Measurements from ENCODE around the gene ZNF184.
A peak's percentile ranks its signal among the peaks of the same experiment; 100 is the strongest.
"Not testable (repeated sequence)": the region's sequence is repeated elsewhere in the genome, so short reads cannot be mapped to it uniquely, and the experiment has no call there.

ZNF184 gene

GRCh38 chr6:27478706-27479318, 5.9 kb upstream of the ZNF184 start:
- peak; percentile 36 for DNase-seq

DNA sequence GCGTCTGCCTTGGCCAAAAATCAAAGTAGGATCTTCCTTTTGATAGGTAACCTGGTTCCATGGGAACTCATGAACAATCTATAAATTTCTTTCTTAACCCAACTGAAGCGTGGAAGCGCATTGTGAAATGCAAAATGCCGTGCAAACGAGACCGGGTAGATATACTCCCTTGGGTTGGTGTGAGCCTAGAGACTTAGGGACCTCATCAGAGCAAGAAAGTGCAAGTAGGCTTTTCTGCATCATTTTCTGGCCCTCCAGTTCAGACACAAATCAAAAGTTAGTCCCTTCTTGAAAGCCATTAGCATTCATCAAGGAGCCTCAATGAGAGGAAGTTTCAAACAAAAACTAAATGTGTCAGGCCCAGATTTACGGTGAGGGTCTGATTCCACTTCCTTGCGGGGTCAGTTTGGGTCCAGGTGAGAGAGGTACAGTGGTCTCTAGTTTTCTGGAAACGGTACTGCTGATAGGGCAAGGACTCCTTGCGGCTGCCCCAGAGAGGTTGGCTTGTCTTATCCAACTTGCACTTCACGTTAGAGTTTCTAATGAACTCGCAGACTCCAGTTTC, 5.3 kb upstream of the ZNF184 start:
- DNase-seq: no peak

DNA sequence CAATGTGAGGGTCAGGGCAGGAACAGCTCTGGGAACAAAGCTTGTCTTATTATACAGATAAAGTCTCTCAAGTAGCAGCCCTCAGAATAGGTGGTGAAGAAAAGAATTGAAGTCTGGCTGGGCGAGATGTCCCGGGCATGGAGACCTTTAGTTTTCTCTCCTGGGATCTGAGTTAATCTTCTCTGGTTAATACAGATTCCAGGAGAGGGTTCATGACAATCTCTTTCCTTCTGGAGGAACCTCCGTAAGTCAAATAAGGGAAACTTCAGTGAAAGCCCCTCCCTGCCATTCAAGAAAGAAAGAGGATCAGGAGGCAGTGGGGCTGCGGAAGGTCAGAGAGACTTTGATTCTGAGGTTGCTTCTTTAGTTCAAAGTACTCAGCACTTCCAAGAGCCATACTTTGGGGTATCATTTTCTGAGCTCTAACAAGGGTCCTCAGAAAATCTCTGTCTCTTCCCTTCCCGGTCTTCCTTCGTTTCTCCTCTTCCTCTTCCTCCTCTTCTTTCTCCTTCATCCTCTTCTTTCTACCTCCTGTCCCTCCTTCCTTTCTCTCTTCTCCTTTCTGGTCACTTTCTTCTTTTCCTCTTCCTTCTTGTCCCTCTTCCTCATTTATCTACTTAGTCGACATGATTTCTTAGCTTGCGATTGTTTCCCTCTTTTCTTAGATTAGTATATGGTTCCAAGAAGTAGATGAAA, 4.6 kb upstream of the ZNF184 start:
- no peak for DNase-seq

GRCh38 chr6:27476090-27476489, 3.2 kb upstream of the ZNF184 start:
- no peak for DNase-seq

DNA sequence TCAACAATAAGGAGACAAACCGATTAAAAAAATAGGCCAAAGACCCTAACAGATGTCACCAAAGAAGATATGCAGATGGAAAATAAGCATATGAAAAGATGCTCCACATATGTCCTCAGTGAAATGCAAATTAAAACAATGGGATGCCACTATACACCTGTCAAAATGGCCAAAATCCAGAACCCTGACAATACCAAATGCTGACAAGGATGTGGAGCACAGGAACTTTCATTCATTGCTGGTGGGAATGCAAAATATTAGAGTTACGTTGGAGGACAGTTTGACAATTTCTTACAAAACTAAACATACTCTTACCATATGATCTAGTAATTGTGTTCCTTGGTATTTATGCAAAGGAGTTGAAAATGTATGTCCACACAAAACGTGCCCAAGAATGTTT, 1.8 kb upstream of the ZNF184 start:
- no peak for DNase-seq

DNA sequence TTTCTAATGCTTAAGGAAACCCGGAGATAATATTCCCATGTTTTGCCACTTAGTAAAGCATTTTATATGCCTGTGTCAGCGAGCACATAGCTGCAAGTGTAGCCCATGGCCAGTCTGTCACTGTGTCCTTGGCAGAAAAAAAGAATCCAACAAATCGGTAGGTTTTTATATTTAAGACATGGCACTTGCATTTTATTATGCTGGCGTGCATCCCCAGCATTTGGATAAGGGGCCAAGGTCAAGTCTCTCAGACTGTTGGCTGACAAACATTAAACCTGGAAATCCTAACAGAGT, 1.2 kb upstream of the ZNF184 start:
- no peak for DNase-seq

GRCh38 chr6:27472182-27472616, 706 bp downstream of the ZNF184 start:
- no peak for DNase-seq

DNA sequence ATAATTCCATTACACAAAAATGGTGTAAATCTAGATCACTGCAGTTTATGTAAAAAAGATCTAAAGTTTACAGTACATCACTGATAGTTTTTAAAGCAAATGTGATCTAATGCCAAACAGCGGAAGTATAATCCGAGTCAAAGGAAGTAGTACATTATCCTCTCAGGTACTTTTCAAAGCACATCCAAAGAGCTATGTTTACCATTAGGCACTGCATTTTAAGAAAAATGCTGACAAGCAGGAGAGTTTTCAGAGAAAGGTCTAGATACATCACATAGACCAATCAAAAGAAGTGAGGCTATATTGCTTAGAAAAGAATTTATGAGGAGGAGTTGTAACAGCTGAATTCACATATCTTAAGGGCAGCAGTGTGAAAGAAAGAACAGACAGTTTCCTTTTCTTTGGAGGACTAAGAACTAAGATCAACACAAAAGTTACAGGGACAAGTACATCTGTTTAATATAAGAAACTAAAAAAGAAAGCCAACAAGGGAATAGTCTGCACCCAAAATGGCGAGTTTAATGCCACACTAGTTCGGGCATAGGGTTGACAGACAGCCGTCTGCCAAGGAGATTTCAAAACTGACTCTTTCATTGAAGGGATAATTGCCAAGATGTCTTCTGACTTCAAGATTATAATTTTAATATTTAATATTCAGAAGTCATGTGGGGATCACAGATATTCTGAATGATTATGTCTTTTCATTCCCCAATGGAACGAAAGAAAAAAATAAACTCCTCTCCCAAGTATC, 1.4 kb downstream of the ZNF184 start:
- DNase-seq: no peak

GRCh38 chr6:27470023-27470422, 2.9 kb downstream of the ZNF184 start:
- no peak for DNase-seq

- DNase-seq: no peak
Measured at GRCh38 chr6:27468334-27468733, 4.6 kb downstream of the ZNF184 start.

DNA sequence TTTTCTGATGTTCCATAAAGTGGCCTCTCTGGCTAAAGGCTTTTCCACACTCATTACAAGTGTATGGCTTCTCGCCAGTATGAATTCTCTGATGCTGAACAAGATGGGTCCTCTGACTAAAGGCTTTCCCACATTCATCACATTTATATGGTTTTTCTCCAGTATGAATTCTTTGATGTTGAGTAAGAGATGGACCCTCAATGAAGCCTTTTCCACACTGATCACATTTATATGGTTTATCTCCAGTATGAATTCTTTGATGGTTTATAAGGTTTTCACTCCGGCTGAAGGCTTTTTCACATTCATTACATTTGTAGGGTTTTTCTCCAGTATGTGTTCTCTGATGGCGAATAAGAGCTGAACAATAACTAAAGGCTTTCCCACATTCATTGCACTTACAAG, 20.4 kb downstream of the ZNF184 start:
- DNase-seq: no peak

DNA sequence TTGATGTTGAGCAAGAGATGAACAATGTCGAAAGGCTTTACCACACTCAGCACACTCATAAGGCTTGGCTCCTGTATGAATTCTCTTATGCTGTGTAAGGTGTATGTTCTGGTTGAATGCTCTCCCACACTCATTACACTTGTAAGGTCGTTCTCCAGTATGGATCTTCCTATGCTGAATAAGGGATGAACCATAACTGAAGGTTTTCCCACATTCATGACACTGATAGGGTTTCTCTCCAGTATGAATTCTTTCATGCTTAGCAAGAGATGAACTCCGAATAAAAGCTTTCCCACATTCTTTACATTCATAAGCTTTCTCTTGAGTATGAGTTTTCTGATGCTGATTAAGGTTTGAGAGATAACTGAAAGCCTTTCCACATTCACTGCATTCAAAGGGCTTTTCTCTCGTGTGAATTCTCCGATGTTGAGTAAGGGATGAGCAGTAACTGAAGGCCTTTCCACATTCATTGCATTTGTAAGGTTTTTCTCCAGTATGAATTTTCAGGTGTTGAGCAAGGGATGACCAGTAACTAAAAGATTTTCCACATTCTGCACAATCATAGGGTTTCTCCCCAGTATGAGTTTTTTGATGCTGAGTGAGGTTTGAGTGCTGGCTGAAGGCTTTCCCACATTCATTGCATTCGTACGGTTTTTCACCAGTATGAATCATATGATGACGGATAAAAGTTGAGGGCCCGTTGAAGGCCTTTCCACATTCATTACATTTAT, 21.1 kb downstream of the ZNF184 start:
- DNase-seq: no peak

DNA sequence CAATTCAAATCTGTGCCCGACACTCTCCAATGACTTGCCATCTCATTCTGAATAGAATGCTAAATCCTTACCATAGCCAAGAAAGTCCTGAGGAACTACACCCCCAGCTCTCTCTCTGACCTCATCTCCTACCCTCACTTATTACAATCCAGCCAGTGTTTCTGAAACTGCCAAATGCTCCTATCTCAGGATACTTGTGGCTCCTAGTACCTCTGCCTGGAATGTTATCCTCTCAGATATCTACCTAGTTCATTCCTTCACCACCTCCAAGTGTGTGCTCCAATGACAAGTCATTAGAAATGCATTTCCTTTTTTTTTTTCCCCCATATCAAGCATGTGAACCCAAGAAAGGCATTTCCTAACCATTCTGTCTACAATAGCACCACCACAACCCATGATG, 24.4 kb downstream of the ZNF184 start:
- no peak for DNase-seq

DNA sequence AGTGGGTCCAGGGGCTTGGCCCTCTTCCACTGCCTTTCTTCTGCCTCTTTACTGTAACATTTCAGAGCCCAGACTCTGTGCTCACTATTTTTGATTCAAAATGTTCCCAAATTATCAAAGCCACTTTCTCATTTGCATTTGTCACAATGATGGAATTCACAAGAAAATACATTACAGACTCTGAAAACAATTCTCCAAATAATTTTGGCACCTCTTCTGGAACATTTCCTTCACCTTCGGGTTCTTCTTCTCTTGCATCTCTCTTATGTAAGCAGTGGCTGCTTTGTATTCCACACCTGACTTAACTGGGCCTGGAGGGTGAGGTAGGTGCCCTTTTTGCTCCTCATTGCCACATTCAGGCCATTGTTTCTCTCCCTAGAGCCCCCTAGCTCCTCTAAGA, 30.0 kb downstream of the ZNF184 start:
- no peak for DNase-seq

DNA sequence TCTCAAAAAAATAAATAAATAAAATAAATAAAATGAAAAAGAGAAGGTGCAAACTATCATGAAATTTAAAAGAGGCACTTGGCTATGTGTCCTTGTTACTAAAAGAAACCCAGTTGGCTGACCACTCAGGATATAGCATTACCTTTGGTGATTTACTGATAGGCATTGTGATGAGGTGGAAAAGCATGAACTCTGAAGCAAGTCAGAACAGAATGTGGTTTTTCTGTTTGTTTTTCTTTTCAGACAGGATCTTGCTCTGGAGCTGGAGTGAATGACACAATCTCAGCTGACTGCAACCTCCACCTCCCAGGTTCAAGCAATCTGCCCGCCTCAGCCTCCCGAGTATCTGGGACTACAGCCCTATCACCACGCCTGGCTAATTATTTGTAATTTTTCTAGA, 31.9 kb downstream of the ZNF184 start:
- no peak for DNase-seq

DNA sequence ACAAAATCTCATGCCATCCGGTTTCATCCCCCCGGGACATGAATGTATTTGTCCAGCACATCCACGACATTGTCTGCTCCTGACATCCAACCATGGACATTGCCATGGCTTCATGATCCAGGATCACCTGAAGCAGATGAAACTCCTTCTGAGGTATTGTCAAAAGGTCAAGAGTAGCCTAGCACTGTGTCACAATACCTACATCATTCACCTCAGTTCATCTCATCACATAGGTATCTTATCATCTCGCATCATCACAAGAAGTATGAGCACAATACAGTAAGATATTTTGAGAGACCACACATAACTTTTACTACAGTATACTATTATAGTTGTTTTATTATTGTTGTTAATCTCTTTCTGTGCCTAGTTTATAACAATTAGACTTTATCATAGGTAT, 33.5 kb downstream of the ZNF184 start:
- no peak for DNase-seq

DNA sequence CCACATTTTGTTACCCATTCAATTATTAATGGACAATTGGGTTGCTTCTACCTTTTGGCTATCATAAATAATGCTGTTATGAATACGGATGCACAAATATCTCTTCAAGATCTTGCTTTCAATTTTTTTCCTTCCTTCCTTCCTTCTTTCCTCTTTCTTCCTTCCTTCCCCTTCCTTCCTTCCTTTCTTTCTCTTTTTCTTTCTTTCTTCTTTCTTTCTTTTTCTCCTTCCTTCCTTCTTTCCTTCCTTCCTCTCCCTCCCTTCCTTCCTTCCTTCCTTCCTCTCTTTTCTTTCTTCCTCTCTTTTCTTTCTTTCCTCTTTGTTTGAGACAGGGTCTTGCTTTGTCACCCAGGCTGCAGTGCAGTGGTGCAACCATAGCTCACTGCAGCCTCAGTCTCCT, 39.2 kb downstream of the ZNF184 start:
- no peak for DNase-seq

GRCh38 chr6:27428966-27429365, 43.9 kb downstream of the ZNF184 start:
- DNase-seq: no peak

DNA sequence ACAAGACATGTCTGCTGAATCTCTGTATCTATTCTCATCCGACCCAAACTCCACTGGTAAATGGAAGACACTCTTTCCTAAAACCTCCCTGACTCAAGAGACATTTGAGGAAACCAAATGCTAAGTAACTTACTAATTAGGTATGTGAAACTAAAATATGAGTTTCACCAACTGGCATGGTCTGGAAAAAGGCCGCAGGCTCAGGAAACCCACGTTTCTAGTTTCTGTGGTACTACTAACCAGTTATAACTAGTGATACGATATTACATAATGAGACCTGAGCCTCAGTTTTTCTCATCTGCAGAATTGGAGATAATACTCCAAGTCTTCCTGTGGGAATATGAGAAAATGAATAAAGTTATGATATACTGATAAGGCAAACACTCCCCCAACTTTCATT, 44.4 kb downstream of the ZNF184 start:
- DNase-seq: no peak

GRCh38 chr6:27426045-27426620, 46.8 kb downstream of the ZNF184 start:
- DNase-seq: no peak

GRCh38 chr6:27424851-27425250, 48.1 kb downstream of the ZNF184 start:
- DNase-seq: not testable (repeated sequence)

DNA sequence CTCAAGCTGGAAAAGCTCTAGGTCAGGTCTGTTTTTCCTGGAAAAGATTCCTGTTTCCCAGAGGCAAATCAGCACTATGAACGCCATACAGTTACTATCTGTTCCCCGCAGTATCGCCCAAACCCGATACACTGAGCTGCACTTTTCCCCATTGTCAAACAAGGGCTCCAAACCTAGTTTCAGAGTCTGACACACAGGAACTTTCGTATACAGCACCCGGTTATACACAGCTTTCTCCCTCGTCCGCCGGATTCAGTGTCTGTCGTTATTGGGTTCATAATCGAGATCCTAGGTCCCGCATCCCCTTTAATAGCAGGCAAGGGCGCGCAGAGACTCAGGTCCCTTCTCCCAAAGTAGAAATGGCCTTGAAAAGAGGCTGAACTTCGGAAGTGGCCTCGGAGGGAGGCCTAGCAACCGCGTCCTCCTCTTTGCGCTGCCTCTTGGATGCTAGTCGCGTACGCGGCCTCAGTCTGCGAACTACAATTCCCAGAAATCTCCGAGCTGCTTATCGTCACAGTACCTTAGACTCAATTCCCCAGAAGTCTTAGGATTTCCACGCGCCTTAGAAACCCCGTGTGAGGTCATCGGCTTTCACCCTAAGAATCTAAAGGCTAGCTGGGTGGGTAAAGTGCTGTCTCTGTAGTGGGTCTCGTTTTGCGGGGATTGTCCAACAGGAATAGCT, 50.1 kb downstream of the ZNF184 start:
- DNase-seq: no peak

All from NCI-H2107 (cell line).